ENCODE results near the gene FGA. TPM values are rescaled to one million over a fixed set of nuclear protein-coding genes. Genes with fewer than 3 reads are reported as not detected.

The FGA gene
- total and polyA plus RNA-seq, 5 donors from 2014 or later: not detected

- Histone ChIP-seq H3K9me3 (ENCODE audit: control insufficient read depth in 2 of 2, low read length in 2 of 2) (no peaks in the 10 kb centered on the region), H3K36me3 (ENCODE audit: control insufficient read depth, insufficient read depth, low read length) (no peaks in the 10 kb centered on the region), H3K27ac (ENCODE audit: insufficient read depth, low read length, poor library complexity, severe bottlenecking) (no peak overlapping the region), H3K27me3 (ENCODE audit: control insufficient read depth, insufficient read depth, low read length) (peaks cover 10% of the 10 kb centered on the region), H3K4me3 (ENCODE audit: low read depth, low read length) (no peak overlapping the region), H3K4me1 (ENCODE audit: control insufficient read depth, insufficient read depth, low read length, poor library complexity, severe bottlenecking) (peaks cover 7% of the 10 kb centered on the region)
- Mint-ChIP-seq H3K9me3 (no peaks in the 10 kb centered on the region), H3K4me1 (peaks cover 0 to 3% (median 0%) of the 10 kb centered on the region in 4 donors), H3K27ac (no peak overlapping the region), H3K36me3 (no peaks in the 10 kb centered on the region), H3K27me3 (peaks cover 23% of the 10 kb centered on the region), H3K4me3 (no peak overlapping the region)
- ATAC-seq (ENCODE audit: low read depth in 2 of 2): no peak
- DNase-seq: no peak
These were observed 32.9 kb upstream of the FGA start for GRCh38 chr4:154623436-154623835.

GRCh38 chr4:154622598-154622997 is 32.1 kb upstream of the FGA start:
- Mint-ChIP-seq H3K4me1 (peaks cover 0 to 3% (median 0%) of the 10 kb centered on the region in 4 donors), H3K27me3 (peaks cover 23% of the 10 kb centered on the region), H3K36me3 (no peaks in the 10 kb centered on the region), H3K27ac (no peak overlapping the region), H3K4me3 (no peak overlapping the region), H3K9me3 (no peaks in the 10 kb centered on the region)
- H3K9me3 ChIP-seq (ENCODE audit: control insufficient read depth in 2 of 2, low read length in 2 of 2): no peaks in the 10 kb centered on the region
- peak in 1 of 2 donors; percentile 58 for ATAC-seq (ENCODE audit: low read depth in 2 of 2)
- peaks cover 3% of the 10 kb centered on the region for H3K27me3 ChIP-seq (ENCODE audit: control insufficient read depth, insufficient read depth, low read length)
- H3K4me3 ChIP-seq (ENCODE audit: low read depth, low read length): no peak overlapping the region
- H3K36me3 ChIP-seq (ENCODE audit: control insufficient read depth, insufficient read depth, low read length): no peaks in the 10 kb centered on the region
- peak in 2 of 3 donors; percentile 29 to 56 for DNase-seq
- peaks cover 7% of the 10 kb centered on the region for H3K4me1 ChIP-seq (ENCODE audit: control insufficient read depth, insufficient read depth, low read length, poor library complexity, severe bottlenecking)
- no peak overlapping the region for H3K27ac ChIP-seq (ENCODE audit: insufficient read depth, low read length, poor library complexity, severe bottlenecking)

GRCh38 chr4:154620111-154620510 is 29.6 kb upstream of the FGA start:
- Mint-ChIP-seq H3K36me3 (no peaks in the 10 kb centered on the region), H3K27ac (no peak overlapping the region), H3K4me3 (no peak overlapping the region), H3K9me3 (no peaks in the 10 kb centered on the region), H3K4me1 (peaks cover 0 to 4% (median 1%) of the 10 kb centered on the region in 4 donors), H3K27me3 (peaks cover 12% of the 10 kb centered on the region)
- ATAC-seq (ENCODE audit: low read depth in 2 of 2): no peak
- Histone ChIP-seq H3K9me3 (ENCODE audit: control insufficient read depth in 2 of 2, low read length in 2 of 2) (no peaks in the 10 kb centered on the region), H3K27me3 (ENCODE audit: control insufficient read depth, insufficient read depth, low read length) (no peaks in the 10 kb centered on the region), H3K4me1 (ENCODE audit: control insufficient read depth, insufficient read depth, low read length, poor library complexity, severe bottlenecking) (no peaks in the 10 kb centered on the region), H3K27ac (ENCODE audit: insufficient read depth, low read length, poor library complexity, severe bottlenecking) (no peak overlapping the region), H3K36me3 (ENCODE audit: control insufficient read depth, insufficient read depth, low read length) (no peaks in the 10 kb centered on the region), H3K4me3 (ENCODE audit: low read depth, low read length) (no peak overlapping the region)
- no peak for DNase-seq

GRCh38 chr4:154618708-154619315 is 28.3 kb upstream of the FGA start:
- no peak for ATAC-seq (ENCODE audit: low read depth in 2 of 2)
- DNase-seq: peak; percentile 4 to 74 (median 36)
- H3K27ac Mint-ChIP-seq: no peak overlapping the region

GRCh38 chr4:154617820-154618317 is 27.3 kb upstream of the FGA start:
- H3K4me3 ChIP-seq (ENCODE audit: low read depth, low read length): no peak overlapping the region
- no peaks in the 10 kb centered on the region for H3K9me3 Mint-ChIP-seq
- no peaks in the 10 kb centered on the region for H3K9me3 ChIP-seq (ENCODE audit: control insufficient read depth in 2 of 2, low read length in 2 of 2)
- H3K4me3 Mint-ChIP-seq: no peak overlapping the region
- H3K36me3 Mint-ChIP-seq: no peaks in the 10 kb centered on the region
- H3K4me1 Mint-ChIP-seq: peaks cover 0 to 4% (median 1%) of the 10 kb centered on the region in 4 donors
- H3K4me1 ChIP-seq (ENCODE audit: control insufficient read depth, insufficient read depth, low read length, poor library complexity, severe bottlenecking): no peaks in the 10 kb centered on the region
- ATAC-seq (ENCODE audit: low read depth in 2 of 2) (no peak), DNase-seq (no peak)
- H3K27ac ChIP-seq (ENCODE audit: insufficient read depth, low read length, poor library complexity, severe bottlenecking): no peak overlapping the region
- H3K27ac Mint-ChIP-seq: no peak overlapping the region
- H3K27me3 ChIP-seq (ENCODE audit: control insufficient read depth, insufficient read depth, low read length): no peaks in the 10 kb centered on the region
- H3K36me3 ChIP-seq (ENCODE audit: control insufficient read depth, insufficient read depth, low read length): no peaks in the 10 kb centered on the region
- H3K27me3 Mint-ChIP-seq: peaks cover 16% of the 10 kb centered on the region

More at GRCh38 chr4:154618708-154619315, 28.3 kb upstream of the FGA start:
- H3K36me3 ChIP-seq (ENCODE audit: control insufficient read depth, insufficient read depth, low read length): no peaks in the 10 kb centered on the region
- H3K27ac ChIP-seq (ENCODE audit: insufficient read depth, low read length, poor library complexity, severe bottlenecking): no peak overlapping the region
- no peaks in the 10 kb centered on the region for H3K27me3 ChIP-seq (ENCODE audit: control insufficient read depth, insufficient read depth, low read length)
- no peaks in the 10 kb centered on the region for H3K36me3 Mint-ChIP-seq
- peaks cover 16% of the 10 kb centered on the region for H3K27me3 Mint-ChIP-seq
- no peaks in the 10 kb centered on the region for H3K9me3 ChIP-seq (ENCODE audit: control insufficient read depth in 2 of 2, low read length in 2 of 2)
- H3K4me3 ChIP-seq (ENCODE audit: low read depth, low read length): no peak overlapping the region
- H3K9me3 Mint-ChIP-seq: no peaks in the 10 kb centered on the region
- H3K4me3 Mint-ChIP-seq: no peak overlapping the region
- peaks cover 0 to 4% (median 1%) of the 10 kb centered on the region in 4 donors for H3K4me1 Mint-ChIP-seq
- no peaks in the 10 kb centered on the region for H3K4me1 ChIP-seq (ENCODE audit: control insufficient read depth, insufficient read depth, low read length, poor library complexity, severe bottlenecking)

GRCh38 chr4:154616731-154617130 is 26.2 kb upstream of the FGA start:
- Histone ChIP-seq H3K9me3 (ENCODE audit: control insufficient read depth in 2 of 2, low read length in 2 of 2) (no peaks in the 10 kb centered on the region), H3K36me3 (ENCODE audit: control insufficient read depth, insufficient read depth, low read length) (no peaks in the 10 kb centered on the region), H3K27ac (ENCODE audit: insufficient read depth, low read length, poor library complexity, severe bottlenecking) (no peak overlapping the region), H3K27me3 (ENCODE audit: control insufficient read depth, insufficient read depth, low read length) (no peaks in the 10 kb centered on the region), H3K4me3 (ENCODE audit: low read depth, low read length) (no peak overlapping the region), H3K4me1 (ENCODE audit: control insufficient read depth, insufficient read depth, low read length, poor library complexity, severe bottlenecking) (no peaks in the 10 kb centered on the region)
- DNase-seq (peak in 1 of 3 donors; percentile 66), ATAC-seq (ENCODE audit: low read depth in 2 of 2) (peak in 1 of 2 donors; percentile 39)
- Mint-ChIP-seq H3K9me3 (no peaks in the 10 kb centered on the region), H3K4me3 (no peak overlapping the region), H3K27ac (peak overlapping the region in 2 of 3 donors; percentile 5 to 43), H3K27me3 (peaks cover 19% of the 10 kb centered on the region), H3K36me3 (no peaks in the 10 kb centered on the region), H3K4me1 (peaks cover 0 to 4% (median 1%) of the 10 kb centered on the region in 4 donors)

- Histone ChIP-seq H3K27ac (ENCODE audit: insufficient read depth, low read length, poor library complexity, severe bottlenecking) (no peak overlapping the region), H3K27me3 (ENCODE audit: control insufficient read depth, insufficient read depth, low read length) (no peaks in the 10 kb centered on the region), H3K36me3 (ENCODE audit: control insufficient read depth, insufficient read depth, low read length) (no peaks in the 10 kb centered on the region), H3K4me1 (ENCODE audit: control insufficient read depth, insufficient read depth, low read length, poor library complexity, severe bottlenecking) (no peaks in the 10 kb centered on the region), H3K4me3 (ENCODE audit: low read depth, low read length) (no peak overlapping the region), H3K9me3 (ENCODE audit: control insufficient read depth in 2 of 2, low read length in 2 of 2) (no peaks in the 10 kb centered on the region)
- ATAC-seq (ENCODE audit: low read depth in 2 of 2) (no peak), DNase-seq (no peak)
- Mint-ChIP-seq H3K4me1 (peaks cover 0 to 4% (median 1%) of the 10 kb centered on the region in 4 donors), H3K4me3 (no peak overlapping the region), H3K36me3 (no peaks in the 10 kb centered on the region), H3K27me3 (peaks cover 19% of the 10 kb centered on the region), H3K27ac (peak overlapping the region in 1 of 3 donors; percentile 43), H3K9me3 (no peaks in the 10 kb centered on the region)
These were observed 25.7 kb upstream of the FGA start for GRCh38 chr4:154616287-154616686.

- Mint-ChIP-seq H3K27me3 (peaks cover 19% of the 10 kb centered on the region), H3K9me3 (no peaks in the 10 kb centered on the region), H3K36me3 (no peaks in the 10 kb centered on the region), H3K4me1 (peaks cover 0 to 4% (median 1%) of the 10 kb centered on the region in 4 donors), H3K27ac (no peak overlapping the region), H3K4me3 (no peak overlapping the region)
- Histone ChIP-seq H3K36me3 (ENCODE audit: control insufficient read depth, insufficient read depth, low read length) (no peaks in the 10 kb centered on the region), H3K27ac (ENCODE audit: insufficient read depth, low read length, poor library complexity, severe bottlenecking) (no peak overlapping the region), H3K9me3 (ENCODE audit: control insufficient read depth in 2 of 2, low read length in 2 of 2) (no peaks in the 10 kb centered on the region), H3K4me1 (ENCODE audit: control insufficient read depth, insufficient read depth, low read length, poor library complexity, severe bottlenecking) (no peaks in the 10 kb centered on the region), H3K27me3 (ENCODE audit: control insufficient read depth, insufficient read depth, low read length) (no peaks in the 10 kb centered on the region), H3K4me3 (ENCODE audit: low read depth, low read length) (no peak overlapping the region)
- DNase-seq: no peak
- no peak for ATAC-seq (ENCODE audit: low read depth in 2 of 2)
These were observed 24.7 kb upstream of the FGA start for GRCh38 chr4:154615211-154615610.
